Glomerular endothelial cell (primary cell): ENCODE measurements around the gene ITPR3. TPM values are rescaled to one million over a fixed set of nuclear protein-coding genes. Genes with fewer than 3 reads are reported as not detected.

Source experiments
- DNase-seq: peaks from one replicate; pipeline ENCODE4 v3.0.0-alpha.2; 2011; ENCODE audit warnings: low read depth, low spot score; ENCODE audit errors: extremely low read depth
- total RNA-seq: library from RNA; depleted of rRNA; stranded (reverse); fragments of >200 nt; gene quantifications from 2 replicates; pipeline ENCODE4 v1.2.3, GENCODE V29; 2015

ITPR3 gene
- total RNA-seq, 1 donor from 2014 or later, result 66.6 TPM

GRCh38 chr6:33633462-33634158 lies 12.5 kb downstream of the ITPR3 start:
- DNase-seq, result no peak

GRCh38 chr6:33634161-33634727 lies 13.1 kb downstream of the ITPR3 start:
- no peak for DNase-seq

GRCh38 chr6:33634946-33635345 lies 13.8 kb downstream of the ITPR3 start:
- no peak for DNase-seq

- DNase-seq, result no peak
Observed at GRCh38 chr6:33636655-33637054, 15.5 kb downstream of the ITPR3 start.

GRCh38 chr6:33638556-33638955 lies 17.4 kb downstream of the ITPR3 start:
- DNase-seq, result no peak

GRCh38 chr6:33639559-33639958 lies 18.4 kb downstream of the ITPR3 start:
- DNase-seq, result no peak

- DNase-seq, result no peak
Observed at GRCh38 chr6:33640361-33640760, 19.2 kb downstream of the ITPR3 start.

GRCh38 chr6:33641144-33641543 lies 20.0 kb downstream of the ITPR3 start:
- no peak for DNase-seq

GRCh38 chr6:33641602-33642001 lies 20.5 kb downstream of the ITPR3 start:
- no peak for DNase-seq

- no peak for DNase-seq
Observed at GRCh38 chr6:33642897-33643296, 21.8 kb downstream of the ITPR3 start.

- no peak for DNase-seq
Observed at GRCh38 chr6:33651403-33651802, 30.3 kb downstream of the ITPR3 start.

- DNase-seq, result no peak
Observed at GRCh38 chr6:33652002-33652401, 30.9 kb downstream of the ITPR3 start.

- DNase-seq, result no peak
Observed at GRCh38 chr6:33654831-33655554, 33.9 kb downstream of the ITPR3 start.

- no peak for DNase-seq
Observed at GRCh38 chr6:33656844-33657243, 35.7 kb downstream of the ITPR3 start.

GRCh38 chr6:33658982-33659689 lies 38.0 kb downstream of the ITPR3 start:
- DNase-seq, result no peak

GRCh38 chr6:33659986-33660385 lies 38.9 kb downstream of the ITPR3 start:
- no peak for DNase-seq

GRCh38 chr6:33661106-33661838 lies 40.1 kb downstream of the ITPR3 start:
- no peak for DNase-seq

- DNase-seq, result no peak
Observed at GRCh38 chr6:33662318-33662717, 41.2 kb downstream of the ITPR3 start.

- no peak for DNase-seq
Observed at GRCh38 chr6:33663028-33663427, 41.9 kb downstream of the ITPR3 start.

GRCh38 chr6:33663727-33664449 lies 42.8 kb downstream of the ITPR3 start:
- DNase-seq, result no peak
